Transverse colon (tissue), 4 donors: ENCODE measurements around the gene RAD51D. TPM values are rescaled to one million over a fixed set of nuclear protein-coding genes. Genes with fewer than 3 reads are reported as not detected.
A peak's percentile ranks its signal among the peaks of the same experiment; 100 is the strongest.

Experiments used
- DNase-seq: peaks from one replicate; pipeline ENCODE4 v3.0.0-alpha.2; 2019
- H3K27ac ChIP-seq, 4 donors: fragments of 200-600 bp; sonication (generic); 2 replicates each; pipeline ENCODE4 v1.5.1; 2016 to 2018; ENCODE audit warnings: inconsistent platforms in 4 of 4
- H3K27me3 ChIP-seq: fragments of 200-600 bp; sonication (generic); 2 replicates; pipeline ENCODE4 v1.5.1; 2017; ENCODE audit warnings: inconsistent platforms
- H3K36me3 ChIP-seq, 4 donors: fragments of 200-600 bp; sonication (generic); 2 replicates each; pipeline ENCODE4 v1.5.1; 2017 to 2019; ENCODE audit warnings: inconsistent platforms in 4 of 4
- H3K4me1 ChIP-seq, 4 donors: fragments of 200-600 bp; sonication (generic); 2 replicates each; pipeline ENCODE4 v1.5.1; 2017 to 2020; ENCODE audit warnings: inconsistent platforms in 4 of 4
- H3K4me3 ChIP-seq, 4 donors: fragments of 200-600 bp; sonication (generic); 1 replicate in 1 of 4; 2 replicates in 3 of 4; pipeline versions ENCODE4 v1.5.1 to v1.6.1; 2017 to 2019; ENCODE audit warnings: inconsistent platforms in 4 of 4
- H3K9me3 ChIP-seq, 2 donors: fragments of 200-600 bp; sonication (generic); 2 replicates each; pipeline ENCODE4 v1.5.1; 2017 to 2019; ENCODE audit warnings: inconsistent platforms in 2 of 2
- CTCF ChIP-seq, 5 experiments: fragments of 200-600 bp in 3 of 5; fragments of 450-650 bp in 2 of 5; sonication (generic) in 3 of 5; IDR thresholded peaks; 1 replicate in 2 of 5; 2 replicates in 3 of 5; pipeline ENCODE4 v1.5.1; 2016 to 2017; ENCODE audit warnings: antibody characterized with exemption in 5 of 5, inconsistent platforms in 3 of 5, mild to moderate bottlenecking in 2 of 5, moderate library complexity in 1 of 5
- EP300 ChIP-seq: sonication (generic); formaldehyde crosslinking; IDR thresholded peaks from one replicate; pipeline ENCODE4 v1.6.1; 2017; ENCODE audit warnings: antibody characterized with exemption, low read depth
- POLR2A ChIP-seq: fragments of 450-650 bp; IDR thresholded peaks from one replicate; pipeline ENCODE4 v1.6.1; 2016; ENCODE audit warnings: antibody characterized with exemption, mild to moderate bottlenecking, moderate library complexity
- POLR2AphosphoS5 ChIP-seq, 3 donors: sonication (generic); formaldehyde crosslinking; IDR thresholded peaks; one replicate each; pipeline ENCODE4 v1.6.1; 2016; ENCODE audit warnings: antibody characterized with exemption in 3 of 3
- WGBS, 2 donors: methylation state at CpG; one replicate each; pipeline ENCODE4 v1.1.5; 2018; ENCODE audit warnings: low coverage in 1 of 2; 5-methylcytosine and 5-hydroxymethylcytosine counted together
- in situ Hi-C, 4 donors: fragments of 200-750 bp; cut with MboI; loops; one replicate each; pipeline versions ENCODE4 v1.15.0 to v1.15.1; 2017; ENCODE audit warnings: low sequenced_read_pairs in 3 of 4, low pct_ligation_motif_present in 1 of 4, low pct_unique_long_range_greater_than_20kb in 1 of 4
- intact Hi-C: fragments of 100-400 bp; cut with DNase I; formaldehyde crosslinking; loops from one replicate; pipeline ENCODE4 v1.15.1; 2023; ENCODE audit warnings: low total_unique reads
- total RNA-seq, 4 donors: library from RNA; depleted of rRNA; stranded (reverse); fragments of >200 nt; gene quantifications; one replicate each; pipeline ENCODE4 v1.1.0, GENCODE V29; 2016

RAD51D gene
- total RNA-seq, 4 donors from 2014 or later = 5.6 to 60.3 (median 7.8) TPM

- Histone ChIP-seq H3K4me3 (peak overlapping the region; percentile 89 to 97 (median 90)), H3K27ac (peak overlapping the region; percentile 93 to 99 (median 98)), H3K27me3 (no peaks in the 10 kb centered on the region), H3K9me3 (no peaks in the 10 kb centered on the region), H3K4me1 (peaks cover 5 to 41% (median 40%) of the 10 kb centered on the region in 4 donors), H3K36me3 (no peaks in the 10 kb centered on the region)
- in situ Hi-C loops (loop anchor here in 1 of 4 donors (25.0 kb wide), 1 partner anchor 102 kb away; the partner anchor contains the start of gene LIG3), intact Hi-C loops (loop anchor here (1.0 to 5.0 kb wide), 2 partner anchors 67 to 91 kb away; no protein-coding TSS in a partner anchor)
- TF ChIP-seq CTCF (IDR thresholded peaks at IDR 0.05) = peak in 4 of 5 experiments; percentile 73 to 93 (median 87)
- TF ChIP-seq POLR2AphosphoS5 (IDR thresholded peaks at IDR 0.05) = peak; percentile 16 to 61 (median 50)
- no peak for TF ChIP-seq EP300
- peak; percentile 10 for TF ChIP-seq POLR2A
- 0% methylated on average over 3 of the region's 80 CpGs; no CpG with 5 or more reads in 1 of the 2 donors for WGBS, 2 donors
- DNase-seq = peak; percentile 93
Measured at GRCh38 chr17:35088881-35089585, 30.6 kb downstream of the RAD51D start.

DNA sequence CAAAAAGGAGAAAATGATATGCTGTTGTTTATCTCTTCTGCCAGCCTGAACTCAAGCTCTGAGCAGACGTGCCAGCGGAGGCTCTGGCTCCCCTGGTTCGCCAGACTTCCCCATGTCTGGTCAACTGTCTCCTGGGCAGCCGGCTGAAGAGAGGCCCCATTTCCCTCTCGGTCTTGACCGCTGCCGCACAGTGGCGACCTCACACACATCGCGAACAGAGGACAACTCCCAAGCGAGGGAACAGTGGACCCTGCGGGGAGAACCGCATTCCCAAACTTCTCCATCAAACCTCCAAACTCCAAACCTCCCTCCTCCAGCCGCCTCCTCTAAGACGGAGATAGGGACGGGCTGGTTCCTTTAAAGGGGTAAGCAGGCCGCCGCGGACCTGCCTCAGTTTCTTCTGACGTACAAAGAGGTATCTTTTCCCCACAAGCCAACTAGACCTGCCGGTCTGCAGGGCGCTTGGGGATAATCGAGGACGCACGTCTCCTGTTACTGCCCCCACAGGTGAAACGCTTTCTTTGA is 31.2 kb downstream of the RAD51D start:
- DNase-seq = peak; percentile 59
- TF ChIP-seq EP300 (no peak), POLR2A (peak; percentile 50), CTCF (IDR thresholded peaks at IDR 0.05) (peak in 1 of 5 experiments; percentile 15)
- in situ Hi-C loops (loop anchor here in 1 of 4 donors (25.0 kb wide), 1 partner anchor 101 kb away; the partner anchor contains the start of gene LIG3), intact Hi-C loops (loop anchor here (5.0 kb wide), 1 partner anchor 66 kb away; no protein-coding TSS in a partner anchor)
- no peaks in the 10 kb centered on the region for H3K9me3 ChIP-seq
- no peaks in the 10 kb centered on the region for H3K27me3 ChIP-seq
- H3K36me3 ChIP-seq = no peaks in the 10 kb centered on the region
- peaks cover 5 to 46% (median 45%) of the 10 kb centered on the region in 4 donors for H3K4me1 ChIP-seq
- H3K27ac ChIP-seq = peak overlapping the region; percentile 93 to 99 (median 98)
- H3K4me3 ChIP-seq = peak overlapping the region; percentile 89 to 97 (median 90)
- whole genome bisulfite sequencing, 2 donors = 0% methylated on average over 10 to 26 of the region's 26 CpGs

GRCh38 chr17:35087731-35088355 is 31.8 kb downstream of the RAD51D start:
- TF ChIP-seq POLR2A (peak; percentile 73), POLR2AphosphoS5 (IDR thresholded peaks at IDR 0.05) (peak in 2 of 3 donors; percentile 72 to 78), CTCF (IDR thresholded peaks at IDR 0.05) (no peak), EP300 (no peak)
- 8 to 15% methylated on average over 3 to 9 of the region's 9 CpGs for WGBS, 2 donors
- H3K27ac ChIP-seq = peak overlapping the region; percentile 93 to 99 (median 98)
- peak overlapping the region; percentile 89 to 97 (median 90) for H3K4me3 ChIP-seq
- intact Hi-C loops (loop anchor here (5.0 kb wide), 1 partner anchor 66 kb away; no protein-coding TSS in a partner anchor), in situ Hi-C loops (loop anchor here in 1 of 4 donors (25.0 kb wide), 1 partner anchor 101 kb away; the partner anchor contains the start of gene LIG3)
- H3K36me3 ChIP-seq = no peaks in the 10 kb centered on the region
- DNase-seq = peak; percentile 72
- no peaks in the 10 kb centered on the region for H3K9me3 ChIP-seq
- H3K27me3 ChIP-seq = no peaks in the 10 kb centered on the region
- H3K4me1 ChIP-seq = peaks cover 5 to 52% (median 51%) of the 10 kb centered on the region in 4 donors
